Heart right ventricle (tissue), 16 donors: ENCODE data around the gene LSM4. TPM values are rescaled to one million over a fixed set of nuclear protein-coding genes. Genes with fewer than 3 reads are reported as not detected.

Experiments
- ATAC-seq, 8 donors: fragments of 200-7000 bp; cut with Tn5 transposase; one replicate each; pipeline ENCODE4 v1.9.1; 2020; ENCODE audit warnings: mild to moderate bottlenecking in 8 of 8, moderate library complexity in 8 of 8, moderate number of reproducible peaks in 1 of 8
- DNase-seq, 2 donors: peaks; one replicate each; pipeline ENCODE4 v3.0.0-alpha.2; 2020
- H3K27ac ChIP-seq, 10 donors: fragments of 200-600 bp; sonication (generic) in 2 of 10; one replicate each; pipeline versions ENCODE4 v1.5.0 to v1.8.0; 2020 to 2022; ENCODE audit warnings: mild to moderate bottlenecking in 3 of 10
- H3K27me3 ChIP-seq, 7 donors: fragments of 200-600 bp; one replicate each; pipeline ENCODE4 v1.8.0; 2021 to 2022; ENCODE audit warnings: mild to moderate bottlenecking in 2 of 7
- H3K36me3 ChIP-seq, 9 donors: fragments of 200-600 bp; sonication (generic) in 1 of 9; one replicate each; pipeline versions ENCODE4 v1.5.0 to v1.8.0; 2020 to 2022; ENCODE audit warnings: mild to moderate bottlenecking in 2 of 9
- H3K4me1 ChIP-seq, 9 donors: fragments of 200-600 bp; sonication (generic) in 1 of 9; one replicate each; pipeline versions ENCODE4 v1.5.0 to v1.8.0; 2020 to 2022; ENCODE audit warnings: mild to moderate bottlenecking in 4 of 9
- H3K4me3 ChIP-seq, 10 donors: fragments of 200-600 bp; sonication (generic) in 2 of 10; one replicate each; pipeline versions ENCODE4 v1.5.0 to v1.8.0; 2020 to 2022; ENCODE audit warnings: mild to moderate bottlenecking in 7 of 10, moderate library complexity in 2 of 10
- H3K9me3 ChIP-seq, 11 donors: fragments of 200-600 bp in 10 of 11; sonication (generic) in 2 of 11; one replicate each; pipeline versions ENCODE4 v1.5.0 to v1.8.0; 2013 to 2022; ENCODE audit warnings: mild to moderate bottlenecking in 2 of 11, control low read depth in 1 of 11, moderate library complexity in 1 of 11
- CTCF ChIP-seq, 9 donors: fragments of 200-600 bp; sonication (generic) in 2 of 9; IDR thresholded peaks; one replicate each; pipeline versions ENCODE4 v1.5.0 to v1.8.0; 2021 to 2022; ENCODE audit warnings: antibody characterized with exemption in 9 of 9, mild to moderate bottlenecking in 5 of 9, moderate library complexity in 1 of 9
- WGBS, 2 donors: extraction: QIAGEN DNeasy Blood & Tissue Kit; methylation state at CpG; one replicate each; pipeline ENCODE4 v1.1.7; 2013; ENCODE audit warnings: inconsistent platforms in 1 of 2; 5-methylcytosine and 5-hydroxymethylcytosine counted together
- intact Hi-C, 10 donors: fragments of 100-400 bp; cut with DNase I; formaldehyde crosslinking; loops; one replicate each; pipeline versions ENCODE4 v1.11.1 to v1.14.2; 2022
- long read RNA-seq, 3 donors: library from polyadenylated mRNA; unstranded; transcript quantifications; one replicate each; pipeline ENCODE4 v2.0.0, GENCODE V29; 2020 to 2021
- polyA plus RNA-seq, 2 donors: library from polyadenylated mRNA; stranded (reverse); fragments of 200-250 nt; gene quantifications; one replicate each; pipeline ENCODE4 v1.2.3, GENCODE V29; 2013
- total RNA-seq, 10 donors: library from RNA; stranded (reverse); fragmentation: NEBNext Ultra II Directional in 3 of 10; extraction: Animal tissue kit (Norgen Biotek cat#: 25700) in 3 of 10; gene quantifications; one replicate each; pipeline versions ENCODE4 v1.2.1 to v1.2.4, GENCODE V29; 2021 to 2023
- donor health status: Arrhythmogenic right ventricular cardiomyopathy.
- donor health status: ischemic (EF 13 %, LVEDD 7.1; RV severe dilation, severe dysfunction).
- donor health status: healthy with polysubstance abuse.
- donor health status: DM: no; HTN: yes; CAD: no.
- donor health status: DM: no; HTN: no; CAD: no.
- donor health status: ischemic (EF 25% LVEDD 6.9; RV normal size, moderate dysfunction).
- donor health status: ischemic (EF 25% LVEDD 5.7; RV mildly dilated, moderate dysfunction).
- donor health status: healthy.
- donor health status: DM: yes; HTN: yes; CAD: no.
- donor health status: Ischemic cardiomyopathy.
- donor health status: ischemic (EF 35%, LVEDD 5.7; RV mildly dilated, moderate dysfunction).
- donor health status: nonischemic (EF 11% LVEDD 7.7; RV severe dilation, severe dysfunction).
- donor health status: DM: yes; HTN: yes; CAD: no.
- donor health status: PGD.
- donor health status: ischemic (EF 29% LVEDD 5.4; RV normal size, mild dysfunction).
- donor health status: nonischemic (EF 23%, LVEDD 6.1; RV moderate dilation, normal function).

Gene LSM4
- total RNA-seq (100 to 1,000 TPM in 1 of 10 donors, 10 to 100 TPM in 9; 73.2 to 114 (median 93.3) TPM), polyA plus RNA-seq (100 to 1,000 TPM; 135 to 163 TPM)
- long read RNA-seq, donor 1, transcript LSM4-203 (5 exons, 1,908 nt) = major isoform, 65 of 72 reads
- long read RNA-seq, donor 1, partial matches to known transcripts = 6 of 72 reads
- long read RNA-seq, donor 1, other reads (novel, unspliced or antisense) = 1 of 72 reads
- long read RNA-seq, donor 2, transcript LSM4-203 (5 exons, 1,908 nt) = major isoform, 67 of 85 reads
- long read RNA-seq, donor 2, partial matches to known transcripts = 3 of 85 reads
- long read RNA-seq, donor 2, other reads (novel, unspliced or antisense) = 13 of 85 reads
- long read RNA-seq, donor 3, transcript LSM4-203 (5 exons, 1,908 nt) = major isoform, 77 of 87 reads
- long read RNA-seq, donor 3, partial matches to known transcripts = 6 of 87 reads
- long read RNA-seq, donor 3, other reads (novel, unspliced or antisense) = 2 of 87 reads

- DNase-seq = peak; percentile 98
- Histone ChIP-seq H3K27ac (peak within 1 kb of the TSS; percentile 63 to 98 (median 92)), H3K4me1 (peaks cover 0 to 62% (median 57%) of the 10 kb centered on the region in 9 donors), H3K9me3 (no peaks in the 10 kb centered on the region), H3K27me3 (no peaks in the 10 kb centered on the region), H3K36me3 (no peaks in the 10 kb centered on the region), H3K4me3 (peak within 1 kb of the TSS; percentile 58 to 92 (median 78))
- 0% methylated on average over 75 of the region's 75 CpGs for WGBS, 2 donors
- intact Hi-C loops = loop anchor here in 9 of 10 donors (1.0 to 10.0 kb wide), 10 partner anchors 18 to 208 kb away; partner anchors contain the start of genes JUND (in 1 of the 9), MPV17L2 (in 1 of the 9) and RAB3A (in 1 of the 9)
- peak in 4 of 9 donors; percentile 12 to 42 (median 28) for TF ChIP-seq CTCF (IDR thresholded peaks at IDR 0.05)
- ATAC-seq = peak; percentile 96 to 98 (median 97)
Measured at GRCh38 chr19:18322759-18323460, at the start of gene LSM4. LSM4 (minus strand) TSS chr19:18323076; CDS start chr19:18323020, 56 bp downstream.

- H3K4me3 ChIP-seq = no peak overlapping the region
- H3K36me3 ChIP-seq = peaks cover 0 to 12% (median 0%) of the 10 kb centered on the region in 9 donors
- ATAC-seq (no peak), DNase-seq (no peak)
- H3K27me3 ChIP-seq = no peaks in the 10 kb centered on the region
- H3K27ac ChIP-seq = no peak overlapping the region
- intact Hi-C loops = no loop called here
- TF ChIP-seq CTCF (IDR thresholded peaks at IDR 0.05) = no peak
- 83 to 86% methylated on average over 15 of the region's 15 CpGs for WGBS, 2 donors
- peaks cover 0 to 44% (median 28%) of the 10 kb centered on the region in 9 donors for H3K4me1 ChIP-seq
- H3K9me3 ChIP-seq = no peaks in the 10 kb centered on the region
Measured at GRCh38 chr19:18368504-18369222, 45.8 kb upstream of the LSM4 start.

GRCh38 chr19:18366021-18366435, 43.2 kb upstream of the LSM4 start:
- ATAC-seq = no peak
- TF ChIP-seq CTCF (IDR thresholded peaks at IDR 0.05) = no peak
- intact Hi-C loops = no loop called here

More at GRCh38 chr19:18366021-18366435, 43.2 kb upstream of the LSM4 start:
- no peaks in the 10 kb centered on the region for H3K9me3 ChIP-seq
- H3K27me3 ChIP-seq = no peaks in the 10 kb centered on the region
- no peak for DNase-seq
- no peak overlapping the region for H3K4me3 ChIP-seq
- WGBS, 2 donors = 90 to 94% methylated on average over 2 of the region's 2 CpGs
- peaks cover 0 to 34% (median 25%) of the 10 kb centered on the region in 9 donors for H3K4me1 ChIP-seq
- H3K27ac ChIP-seq = peak overlapping the region in 8 of 10 donors; percentile 74 to 93 (median 86)
- H3K36me3 ChIP-seq = peaks cover 0 to 38% (median 0%) of the 10 kb centered on the region in 9 donors
